Measurements from ENCODE around the gene BST2. TPM values are rescaled to one million over a fixed set of nuclear protein-coding genes. Genes with fewer than 3 reads are reported as not detected.

The BST2 gene
- 13.6 and 13.7 TPM in 2 replicates for total RNA-seq

GRCh38 chr19:17405250-17406045 lies at the start of gene BST2:
BST2 (minus strand) TSS chr19:17405630; CDS start chr19:17405575, 55 bp downstream.

GRCh38 chr19:17448131-17448967 lies 42.9 kb upstream of the BST2 start, which contains the start of gene TMEM221:
TMEM221 (minus strand) TSS chr19:17448668; CDS start chr19:17448462, 206 bp downstream.

GRCh38 chr19:17419621-17420474 lies 14.4 kb upstream of the BST2 start, which contains the start of gene MVB12A:
MVB12A (plus strand) TSS chr19:17420047; CDS start chr19:17420136, 89 bp downstream.

GRCh38 chr19:17393914-17394313 lies 11.5 kb downstream of the BST2 start, which contains the start of gene CCDC194:
CCDC194 (minus strand) TSS chr19:17394196; CDS start chr19:17394158, 38 bp downstream.

GRCh38 chr19:17376935-17377600 lies 28.4 kb downstream of the BST2 start, which contains the start of gene PLVAP:
PLVAP (minus strand) TSS chr19:17377342; CDS start chr19:17377288, 54 bp downstream.

Other genes with a start within 250 kb of the BST2 start
- gene USE1, start 190.3 kb downstream of the BST2 start, total RNA-seq = 29.3 and 29.7 TPM in 2 replicates
- gene OCEL1, start 179.4 kb downstream of the BST2 start, total RNA-seq = 5.9 and 7.8 TPM in 2 replicates
- gene NR2F6, start 159.7 kb downstream of the BST2 start, total RNA-seq = 48.0 and 52.5 TPM in 2 replicates
- 0.25 and 0.44 TPM in 2 replicates for gene USHBP1, start 140.9 kb downstream of the BST2 start, total RNA-seq
- 47.7 and 49.2 TPM in 2 replicates for gene BABAM1, start 138.2 kb downstream of the BST2 start, total RNA-seq
- gene ANKLE1, start 123.7 kb downstream of the BST2 start, total RNA-seq = 0.12 TPM in 1 of 2 replicates, not detected in the other
- 7.2 TPM in 2 replicates for gene ABHD8, start 102.2 kb downstream of the BST2 start, total RNA-seq
- gene MRPL34, start 99.8 kb downstream of the BST2 start, total RNA-seq = 98.2 and 107 TPM in 2 replicates
- 33.1 and 42.0 TPM in 2 replicates for gene DDA1, start 96.1 kb downstream of the BST2 start, total RNA-seq
- 3.1 and 3.9 TPM in 2 replicates for gene ANO8, start 70.8 kb downstream of the BST2 start, total RNA-seq
- gene GTPBP3, start 68.1 kb downstream of the BST2 start, total RNA-seq = 16.6 and 21.0 TPM in 2 replicates
- gene PLVAP, start 28.3 kb downstream of the BST2 start, total RNA-seq = 0.20 and 0.31 TPM in 2 replicates
- gene CCDC194, start 11.4 kb downstream of the BST2 start, total RNA-seq = not detected in 2 replicates
- 52.6 and 53.4 TPM in 2 replicates for gene MVB12A, start 14.4 kb upstream of the BST2 start, total RNA-seq
- 0.25 TPM in 1 of 2 replicates, not detected in the other for gene TMEM221, start 43.0 kb upstream of the BST2 start, total RNA-seq
- not detected in 2 replicates for gene NXNL1, start 55.3 kb upstream of the BST2 start, total RNA-seq
- 41.8 and 43.5 TPM in 2 replicates for gene SLC27A1, start 64.9 kb upstream of the BST2 start, total RNA-seq
- 116 and 122 TPM in 2 replicates for gene PGLS, start 106.0 kb upstream of the BST2 start, total RNA-seq
- gene COLGALT1, start 150.0 kb upstream of the BST2 start, total RNA-seq = 98.8 and 103 TPM in 2 replicates